ENCODE data around the gene ZNF750. TPM values are rescaled to one million over a fixed set of nuclear protein-coding genes. Genes with fewer than 3 reads are reported as not detected.

The ZNF750 gene
- total and polyA plus RNA-seq, 4 donors: 0.02 to 0.08 TPM; not detected in 2

DNA sequence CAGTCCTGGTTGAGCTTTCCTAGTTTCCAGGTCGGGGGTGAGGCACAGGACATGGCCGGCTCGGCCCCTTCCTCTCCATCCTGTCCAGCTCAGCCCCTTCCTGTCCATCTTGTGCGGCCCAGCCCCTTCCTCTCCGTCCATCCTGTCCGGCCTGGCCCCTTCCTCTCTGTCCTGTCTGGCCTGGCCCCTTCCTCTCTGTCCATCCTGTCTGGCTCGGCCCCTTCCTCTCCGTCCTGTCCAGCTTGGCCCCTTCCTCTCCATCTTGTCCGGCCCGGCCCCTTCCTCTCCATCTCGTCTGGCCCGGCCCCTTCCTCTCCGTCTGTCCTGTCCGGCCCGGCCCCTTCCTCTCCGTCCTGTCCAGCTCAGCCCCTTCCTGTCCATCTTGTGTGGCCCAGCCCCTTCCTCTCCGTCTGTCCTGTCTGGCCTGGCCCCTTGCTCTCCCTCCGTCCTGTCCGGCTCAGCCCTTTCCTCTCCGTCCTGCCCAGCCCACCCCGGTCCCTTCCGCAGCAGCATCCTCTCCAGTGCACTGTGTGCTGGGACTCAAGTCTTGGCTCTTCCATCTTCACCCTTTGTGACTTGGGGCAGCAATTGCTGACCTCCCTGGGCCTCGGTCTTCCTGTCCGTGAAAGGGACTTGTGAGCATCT is 5.5 kb upstream of the ZNF750 start:
- H3K9ac ChIP-seq (ENCODE audit: low read depth in 1 of 2, low read length in 2 of 2): no peak overlapping the region
- no peak for DNase-seq (ENCODE audit: low spot score)

DNA sequence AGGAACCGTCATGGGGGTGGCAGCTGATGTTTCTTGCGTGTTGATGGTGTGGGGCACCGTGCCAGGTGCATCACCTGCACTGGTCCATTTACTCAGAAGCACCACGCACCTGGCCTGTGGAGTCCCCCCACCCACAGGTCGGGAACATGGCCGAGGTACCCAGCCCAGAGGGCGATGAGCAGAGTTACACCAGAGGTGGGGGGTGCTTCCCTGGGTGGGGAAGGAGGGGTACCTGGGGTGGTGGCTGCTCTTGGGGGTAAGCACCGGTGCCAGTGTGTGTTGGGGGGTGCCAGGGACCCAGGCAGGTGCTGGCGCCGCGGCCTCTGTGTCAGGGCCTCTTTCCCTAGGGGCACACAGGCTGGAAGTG is 5.0 kb upstream of the ZNF750 start:
- H3K27ac ChIP-seq (ENCODE audit: low read depth in 1 of 2, low read length in 2 of 2): peak overlapping the region; percentile 3 to 35
- no peaks in the 10 kb centered on the region for H3K27me3 ChIP-seq (ENCODE audit: control insufficient read depth in 4 of 4, insufficient read depth in 4 of 4, low read length in 3 of 4)
- no peak for DNase-seq (ENCODE audit: low spot score)
- 84% methylated on average over 11 of the region's 11 CpGs for WGBS
- H3K9me3 ChIP-seq (ENCODE audit: control insufficient read depth in 4 of 4, low read length in 3 of 4): no peaks in the 10 kb centered on the region
- H3K4me1 ChIP-seq (ENCODE audit: control insufficient read depth in 4 of 4, insufficient read depth in 4 of 4, low read length in 3 of 4): no peaks in the 10 kb centered on the region
- no peaks in the 10 kb centered on the region for H3K36me3 ChIP-seq (ENCODE audit: control insufficient read depth in 4 of 4, insufficient read depth in 3 of 4, low read depth in 1 of 4, low read length in 3 of 4)
- H3K9ac ChIP-seq (ENCODE audit: low read depth in 1 of 2, low read length in 2 of 2): no peak overlapping the region
- no peak overlapping the region for H3K4me3 ChIP-seq (ENCODE audit: low read depth in 1 of 3, low read length in 3 of 3)
- TF ChIP-seq RXRA (IDR thresholded peaks at IDR 0.05): no peak
- TF ChIP-seq, protein P1, sequence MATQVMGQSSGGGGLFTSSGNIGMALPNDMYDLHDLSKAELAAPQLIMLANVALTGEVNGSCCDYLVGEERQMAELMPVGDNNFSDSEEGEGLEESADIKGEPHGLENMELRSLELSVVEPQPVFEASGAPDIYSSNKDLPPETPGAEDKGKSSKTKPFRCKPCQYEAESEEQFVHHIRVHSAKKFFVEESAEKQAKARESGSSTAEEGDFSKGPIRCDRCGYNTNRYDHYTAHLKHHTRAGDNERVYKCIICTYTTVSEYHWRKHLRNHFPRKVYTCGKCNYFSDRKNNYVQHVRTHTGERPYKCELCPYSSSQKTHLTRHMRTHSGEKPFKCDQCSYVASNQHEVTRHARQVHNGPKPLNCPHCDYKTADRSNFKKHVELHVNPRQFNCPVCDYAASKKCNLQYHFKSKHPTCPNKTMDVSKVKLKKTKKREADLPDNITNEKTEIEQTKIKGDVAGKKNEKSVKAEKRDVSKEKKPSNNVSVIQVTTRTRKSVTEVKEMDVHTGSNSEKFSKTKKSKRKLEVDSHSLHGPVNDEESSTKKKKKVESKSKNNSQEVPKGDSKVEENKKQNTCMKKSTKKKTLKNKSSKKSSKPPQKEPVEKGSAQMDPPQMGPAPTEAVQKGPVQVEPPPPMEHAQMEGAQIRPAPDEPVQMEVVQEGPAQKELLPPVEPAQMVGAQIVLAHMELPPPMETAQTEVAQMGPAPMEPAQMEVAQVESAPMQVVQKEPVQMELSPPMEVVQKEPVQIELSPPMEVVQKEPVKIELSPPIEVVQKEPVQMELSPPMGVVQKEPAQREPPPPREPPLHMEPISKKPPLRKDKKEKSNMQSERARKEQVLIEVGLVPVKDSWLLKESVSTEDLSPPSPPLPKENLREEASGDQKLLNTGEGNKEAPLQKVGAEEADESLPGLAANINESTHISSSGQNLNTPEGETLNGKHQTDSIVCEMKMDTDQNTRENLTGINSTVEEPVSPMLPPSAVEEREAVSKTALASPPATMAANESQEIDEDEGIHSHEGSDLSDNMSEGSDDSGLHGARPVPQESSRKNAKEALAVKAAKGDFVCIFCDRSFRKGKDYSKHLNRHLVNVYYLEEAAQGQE (IDR thresholded peaks at IDR 0.05): no peak
- no peak for TF ChIP-seq NR2F2 (IDR thresholded peaks at IDR 0.05)
- TF ChIP-seq HNF4A (conservative IDR thresholded peaks at IDR 0.05): no peak
- no peak for TF ChIP-seq RAD21 (IDR thresholded peaks at IDR 0.05)
- no peak for TF ChIP-seq EGR1 (IDR thresholded peaks at IDR 0.05; ENCODE audit: low read depth in 2 of 2)
- TF ChIP-seq, protein P2, sequence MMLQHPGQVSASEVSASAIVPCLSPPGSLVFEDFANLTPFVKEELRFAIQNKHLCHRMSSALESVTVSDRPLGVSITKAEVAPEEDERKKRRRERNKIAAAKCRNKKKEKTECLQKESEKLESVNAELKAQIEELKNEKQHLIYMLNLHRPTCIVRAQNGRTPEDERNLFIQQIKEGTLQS (IDR thresholded peaks at IDR 0.05): no peak
- no peak for TF ChIP-seq TAF1 (conservative IDR thresholded peaks at IDR 0.05)

More for the DNA sequence above, 5.5 kb upstream of the ZNF750 start:
- Histone ChIP-seq H3K27ac (ENCODE audit: low read depth in 1 of 2, low read length in 2 of 2) (peak overlapping the region; percentile 26 to 35), H3K27me3 (ENCODE audit: control insufficient read depth in 4 of 4, insufficient read depth in 4 of 4, low read length in 3 of 4) (no peaks in the 10 kb centered on the region), H3K9me3 (ENCODE audit: control insufficient read depth in 4 of 4, low read length in 3 of 4) (no peaks in the 10 kb centered on the region), H3K36me3 (ENCODE audit: control insufficient read depth in 4 of 4, insufficient read depth in 3 of 4, low read depth in 1 of 4, low read length in 3 of 4) (no peaks in the 10 kb centered on the region), H3K4me1 (ENCODE audit: control insufficient read depth in 4 of 4, insufficient read depth in 4 of 4, low read length in 3 of 4) (no peaks in the 10 kb centered on the region), H3K4me3 (ENCODE audit: low read depth in 1 of 3, low read length in 3 of 3) (peak overlapping the region in 1 of 3 donors; percentile 16)
- no peak for TF ChIP-seq HNF4G (IDR thresholded peaks at IDR 0.05)
- TF ChIP-seq, protein P2 (IDR thresholded peaks at IDR 0.05): no peak
- TF ChIP-seq, protein P1 (IDR thresholded peaks at IDR 0.05): no peak
- TF ChIP-seq, protein P3, sequence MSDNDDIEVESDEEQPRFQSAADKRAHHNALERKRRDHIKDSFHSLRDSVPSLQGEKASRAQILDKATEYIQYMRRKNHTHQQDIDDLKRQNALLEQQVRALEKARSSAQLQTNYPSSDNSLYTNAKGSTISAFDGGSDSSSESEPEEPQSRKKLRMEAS (IDR thresholded peaks at IDR 0.05): peak; percentile 100
- TF ChIP-seq RXRA (IDR thresholded peaks at IDR 0.05): peak; percentile 6 to 8
- TF ChIP-seq EGR1 (IDR thresholded peaks at IDR 0.05; ENCODE audit: low read depth in 2 of 2): peak; percentile 88 to 93
- TF ChIP-seq, protein P4, sequence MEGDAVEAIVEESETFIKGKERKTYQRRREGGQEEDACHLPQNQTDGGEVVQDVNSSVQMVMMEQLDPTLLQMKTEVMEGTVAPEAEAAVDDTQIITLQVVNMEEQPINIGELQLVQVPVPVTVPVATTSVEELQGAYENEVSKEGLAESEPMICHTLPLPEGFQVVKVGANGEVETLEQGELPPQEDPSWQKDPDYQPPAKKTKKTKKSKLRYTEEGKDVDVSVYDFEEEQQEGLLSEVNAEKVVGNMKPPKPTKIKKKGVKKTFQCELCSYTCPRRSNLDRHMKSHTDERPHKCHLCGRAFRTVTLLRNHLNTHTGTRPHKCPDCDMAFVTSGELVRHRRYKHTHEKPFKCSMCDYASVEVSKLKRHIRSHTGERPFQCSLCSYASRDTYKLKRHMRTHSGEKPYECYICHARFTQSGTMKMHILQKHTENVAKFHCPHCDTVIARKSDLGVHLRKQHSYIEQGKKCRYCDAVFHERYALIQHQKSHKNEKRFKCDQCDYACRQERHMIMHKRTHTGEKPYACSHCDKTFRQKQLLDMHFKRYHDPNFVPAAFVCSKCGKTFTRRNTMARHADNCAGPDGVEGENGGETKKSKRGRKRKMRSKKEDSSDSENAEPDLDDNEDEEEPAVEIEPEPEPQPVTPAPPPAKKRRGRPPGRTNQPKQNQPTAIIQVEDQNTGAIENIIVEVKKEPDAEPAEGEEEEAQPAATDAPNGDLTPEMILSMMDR (IDR thresholded peaks at IDR 0.05; ENCODE audit: low read depth, low read length, missing input control): no peak
- TF ChIP-seq NR2F2 (IDR thresholded peaks at IDR 0.05): peak; percentile 93
- WGBS: 74% methylated on average over 24 of the region's 24 CpGs
